SU-DHL-6 (cell line): ENCODE data around the gene PTGER1.

ENCODE experiments used
- CTCF ChIP-seq: fragments of 200-600 bp; sonication (generic); IDR thresholded peaks from one replicate; pipeline ENCODE4 v1.5.1; 2017; ENCODE audit warnings: antibody characterized with exemption, mild to moderate bottlenecking, low read length, moderate library complexity; ENCODE audit not compliant: insufficient read depth, poor library complexity, severe bottlenecking
- EZH2phosphoT487 ChIP-seq: fragments of 200-600 bp; sonication (generic), shearing (Covaris generic); conservative IDR thresholded peaks from 2 replicates; pipeline ENCODE4 v1.6.1; 2018; ENCODE audit warnings: mild to moderate bottlenecking, antibody characterized with exemption, low read length, moderate library complexity, mixed read lengths

GRCh38 chr19:14471436-14472187 lies 3.5 kb downstream of the PTGER1 start:
- TF ChIP-seq CTCF (no peak), EZH2phosphoT487 (no peak)
